Adrenal gland (tissue), 12 donors: ENCODE results near the gene HECW1. TPM values are rescaled to one million over a fixed set of nuclear protein-coding genes. Genes with fewer than 3 reads are reported as not detected.

Source experiments
- DNase-seq, 7 donors: peaks; one replicate each; pipeline ENCODE4 v3.0.0-alpha.2; 2019 to 2020
- H3K27ac ChIP-seq, 5 donors: fragments of 200-600 bp; sonication (generic) in 4 of 5; 1 replicate in 3 of 5; 2 replicates in 2 of 5; pipeline versions ENCODE4 v1.5.1 to v1.8.0; 2016 to 2020; ENCODE audit warnings: mild to moderate bottlenecking in 1 of 5
- H3K27me3 ChIP-seq: fragments of 200-600 bp; 2 replicates; pipeline ENCODE4 v1.8.0; 2021
- H3K36me3 ChIP-seq, 2 donors: fragments of 200-600 bp; replicated peaks in 1 of 2; 1 replicate in 1 of 2; 2 replicates in 1 of 2; pipeline versions ENCODE4 v1.5.1 to v1.8.0; 2018 to 2022
- H3K4me1 ChIP-seq, 2 donors: fragments of 200-600 bp; replicated peaks in 1 of 2; 1 replicate in 1 of 2; 2 replicates in 1 of 2; pipeline versions ENCODE4 v1.5.1 to v1.8.0; 2018 to 2021
- H3K4me3 ChIP-seq, 4 donors: fragments of 200-600 bp; sonication (generic) in 3 of 4; one replicate each; pipeline ENCODE4 v1.5.1; 2016 to 2018
- H3K9me3 ChIP-seq, 3 donors: fragments of 200-600 bp; sonication (generic) in 1 of 3; replicated peaks in 1 of 3; 1 replicate in 2 of 3; 2 replicates in 1 of 3; pipeline versions ENCODE4 v1.5.1 to v1.8.0; 2016 to 2021
- POLR2A ChIP-seq, 2 donors: fragments of 450-650 bp; IDR thresholded peaks; one replicate each; pipeline ENCODE4 v1.6.1; 2017; ENCODE audit warnings: antibody characterized with exemption in 2 of 2, mild to moderate bottlenecking in 2 of 2, moderate library complexity in 1 of 2
- WGBS, 4 donors: extraction: QIAGEN DNeasy Blood & Tissue Kit in 2 of 4; methylation state at CpG; one replicate each; pipeline versions ENCODE4 v1.1.5 to v1.1.7; 2013 to 2017; 5-methylcytosine and 5-hydroxymethylcytosine counted together
- intact Hi-C, 2 donors: fragments of 100-400 bp; cut with DNase I; formaldehyde crosslinking; loops; one replicate each; pipeline versions ENCODE4 v1.14.1 to v1.15.0; 2022 to 2023
- polyA plus RNA-seq, 3 donors: library from polyadenylated mRNA; stranded (reverse); fragments of 200-250 nt in 2 of 3; fragments of 350-450 nt in 1 of 3; fragmentation: Illumina TruSeq in 1 of 3; extraction: RNeasy Lipid Tissue Mini Kit (QIAGEN cat#74804) in 1 of 3; gene quantifications; one replicate each; pipeline ENCODE4 v1.2.3, GENCODE V29; 2013 to 2014
- total RNA-seq, 9 donors: library from RNA; depleted of rRNA in 4 of 9; stranded (reverse); fragments of >200 nt in 4 of 9; fragments of 120-200 nt in 1 of 9; fragmentation: NEBNext Ultra II Directional in 1 of 9; extraction: Animal tissue kit (Norgen Biotek cat#: 25700) in 1 of 9; gene quantifications; one replicate each; pipeline versions ENCODE4 v1.1.0 to v1.2.4, GENCODE V29; 2013 to 2023
- TF ChIP-seq, protein P1 (sequence below), 6 experiments: fragments of 450-650 bp in 4 of 6; fragments of 200-600 bp in 2 of 6; sonication (generic) in 1 of 6; IDR thresholded peaks; 1 replicate in 5 of 6; 2 replicates in 1 of 6; pipeline versions ENCODE4 v1.5.1 to v1.8.0; 2016 to 2021; ENCODE audit warnings: antibody characterized with exemption in 6 of 6, mild to moderate bottlenecking in 2 of 6, moderate library complexity in 1 of 6
- donor health status: healthy with polysubstance abuse.
- donor health status: Bipolar disorder and iron deficiency.
- donor health status: DM: yes; HTN: yes; CAD: no.
- donor health status: DM: no; HTN: no; CAD: no.
- donor health status: DM: no; HTN: no; CAD: no.
- donor health status: DM: yes; HTN: yes; CAD: no.

HECW1 gene
- total and polyA plus RNA-seq, 12 donors = under 0.01 to 3.2 (median 0.06) TPM; not detected in 4

GRCh38 chr7:43576241-43576640, 463.8 kb downstream of the HECW1 start:
- WGBS, 4 donors = 89 to 93% (median 90%) methylated on average over 3 of the region's 3 CpGs
- H3K27me3 ChIP-seq = no peaks in the 10 kb centered on the region
- TF ChIP-seq, protein P1, sequence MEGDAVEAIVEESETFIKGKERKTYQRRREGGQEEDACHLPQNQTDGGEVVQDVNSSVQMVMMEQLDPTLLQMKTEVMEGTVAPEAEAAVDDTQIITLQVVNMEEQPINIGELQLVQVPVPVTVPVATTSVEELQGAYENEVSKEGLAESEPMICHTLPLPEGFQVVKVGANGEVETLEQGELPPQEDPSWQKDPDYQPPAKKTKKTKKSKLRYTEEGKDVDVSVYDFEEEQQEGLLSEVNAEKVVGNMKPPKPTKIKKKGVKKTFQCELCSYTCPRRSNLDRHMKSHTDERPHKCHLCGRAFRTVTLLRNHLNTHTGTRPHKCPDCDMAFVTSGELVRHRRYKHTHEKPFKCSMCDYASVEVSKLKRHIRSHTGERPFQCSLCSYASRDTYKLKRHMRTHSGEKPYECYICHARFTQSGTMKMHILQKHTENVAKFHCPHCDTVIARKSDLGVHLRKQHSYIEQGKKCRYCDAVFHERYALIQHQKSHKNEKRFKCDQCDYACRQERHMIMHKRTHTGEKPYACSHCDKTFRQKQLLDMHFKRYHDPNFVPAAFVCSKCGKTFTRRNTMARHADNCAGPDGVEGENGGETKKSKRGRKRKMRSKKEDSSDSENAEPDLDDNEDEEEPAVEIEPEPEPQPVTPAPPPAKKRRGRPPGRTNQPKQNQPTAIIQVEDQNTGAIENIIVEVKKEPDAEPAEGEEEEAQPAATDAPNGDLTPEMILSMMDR (IDR thresholded peaks at IDR 0.05) = no peak
- no peak for TF ChIP-seq POLR2A (IDR thresholded peaks at IDR 0.05)
- no peaks in the 10 kb centered on the region for H3K9me3 ChIP-seq
- intact Hi-C loops = no loop called here
- H3K4me3 ChIP-seq = no peak overlapping the region
- no peaks in the 10 kb centered on the region for H3K36me3 ChIP-seq
- no peak overlapping the region for H3K27ac ChIP-seq
- H3K4me1 ChIP-seq = no peaks in the 10 kb centered on the region
- no peak for DNase-seq

GRCh38 chr7:43577485-43577951, 465.1 kb downstream of the HECW1 start:
- H3K27ac ChIP-seq = no peak overlapping the region
- WGBS, 4 donors = 73 to 81% (median 77%) methylated on average over 6 of the region's 6 CpGs
- TF ChIP-seq POLR2A (IDR thresholded peaks at IDR 0.05) = no peak
- TF ChIP-seq, protein P1 (IDR thresholded peaks at IDR 0.05) = no peak

DNA sequence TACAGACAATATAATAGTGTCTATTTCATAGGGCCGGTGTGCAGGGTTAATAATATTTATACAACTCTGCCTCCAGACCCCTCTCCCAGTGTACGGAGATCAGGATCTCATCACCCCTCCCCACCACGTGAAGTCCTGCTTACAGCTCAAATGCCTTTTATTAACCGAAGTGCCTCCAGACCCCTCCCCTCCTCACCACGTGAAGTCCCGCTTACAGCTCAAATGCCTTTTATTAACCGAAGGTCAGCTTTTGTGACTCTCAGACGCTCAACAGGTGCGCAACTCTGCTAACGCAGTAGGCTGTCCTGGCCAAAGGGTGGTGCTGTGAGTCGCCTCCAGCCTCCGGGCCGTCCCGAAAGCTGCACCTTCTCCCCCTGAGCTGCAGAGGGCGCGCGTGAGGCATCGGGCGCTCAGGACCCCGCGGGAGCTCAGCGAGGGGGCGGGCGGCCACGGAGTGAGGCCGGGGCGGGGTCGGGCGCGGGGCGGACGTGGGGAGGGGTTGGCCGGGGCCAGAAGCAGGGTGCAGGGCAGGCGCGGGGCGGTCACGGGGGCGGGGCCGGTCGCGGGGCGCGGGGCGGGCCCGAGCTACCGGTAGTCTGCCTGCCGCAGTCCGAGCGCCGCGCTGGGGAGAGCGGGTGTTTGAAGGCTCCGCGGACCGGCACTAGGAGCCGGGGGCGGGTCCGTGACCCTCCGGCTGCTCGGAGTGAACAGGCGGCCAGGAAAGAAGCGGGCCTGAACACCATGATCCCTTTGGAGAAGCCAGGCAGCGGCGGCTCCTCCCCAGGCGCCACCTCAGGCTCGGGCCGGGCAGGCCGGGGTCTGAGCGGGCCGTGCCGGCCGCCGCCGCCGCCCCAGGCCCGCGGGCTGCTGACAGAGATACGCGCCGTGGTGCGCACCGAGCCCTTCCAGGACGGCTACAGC, 470.3 kb downstream of the HECW1 start, which contains the start of gene STK17A:
Gene STK17A (plus strand): TSS at position 606 of the 921 bp plus-strand sequence. CDS start 136 bp downstream, at position 742.
- Histone ChIP-seq H3K27ac (peak within 1 kb of the TSS; percentile 59 to 96 (median 88)), H3K9me3 (no peaks in the 10 kb centered on the region), H3K27me3 (no peaks in the 10 kb centered on the region), H3K36me3 (no peaks in the 10 kb centered on the region), H3K4me1 (peaks cover 9 to 37% of the 10 kb centered on the region in 2 donors), H3K4me3 (peak within 1 kb of the TSS; percentile 76 to 97 (median 85))
- intact Hi-C loops = loop anchor here (2.0 to 5.0 kb wide), 3 partner anchors 116 to 255 kb away; no protein-coding TSS in a partner anchor
- DNase-seq = peak; percentile 89 to 96 (median 93)
- 1 to 5% (median 1%) methylated on average over 13 to 83 of the region's 83 CpGs for WGBS, 4 donors
- TF ChIP-seq, protein P1 (IDR thresholded peaks at IDR 0.05) = peak; percentile 96 to 100 (median 100)
- peak; percentile 66 to 86 for TF ChIP-seq POLR2A (IDR thresholded peaks at IDR 0.05)

More at GRCh38 chr7:43577485-43577951, 465.1 kb downstream of the HECW1 start:
- no peaks in the 10 kb centered on the region for H3K4me1 ChIP-seq
- H3K36me3 ChIP-seq = no peaks in the 10 kb centered on the region
- no peak overlapping the region for H3K4me3 ChIP-seq
- H3K9me3 ChIP-seq = no peaks in the 10 kb centered on the region
- no peaks in the 10 kb centered on the region for H3K27me3 ChIP-seq
- DNase-seq = no peak
- intact Hi-C loops = no loop called here
